ENCODE measurements around the gene GPX3.

DNA sequence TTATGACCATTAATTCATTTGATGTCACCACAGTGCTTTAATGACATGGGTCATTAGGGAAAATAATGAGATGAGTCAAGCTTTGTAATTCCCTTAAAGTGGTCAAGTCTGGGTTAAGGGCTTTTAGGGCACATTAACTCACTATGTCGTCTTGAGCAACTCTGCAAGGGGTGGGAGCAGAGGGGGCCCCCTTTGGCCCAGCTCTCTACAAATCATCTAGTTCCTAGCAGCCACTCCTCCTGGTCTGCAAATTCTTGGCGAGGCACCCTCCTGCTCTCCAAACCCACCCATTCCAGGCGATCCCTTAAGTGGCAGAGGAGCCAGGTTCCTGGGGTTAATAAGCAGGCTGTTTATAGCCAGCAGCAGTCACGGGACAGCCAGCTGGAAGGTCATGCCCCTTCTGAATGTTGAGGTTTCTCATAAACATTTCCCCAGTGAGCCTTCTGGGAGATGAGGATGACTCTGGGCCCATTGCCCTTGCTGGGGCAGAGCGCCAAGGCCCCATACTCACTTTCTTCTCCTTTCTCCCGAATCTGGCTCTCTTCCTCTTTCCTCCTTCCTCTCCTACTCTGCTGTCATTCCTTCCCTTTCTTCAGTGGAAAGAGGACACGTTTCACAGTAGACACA lies 14.3 kb upstream of the GPX3 start:
- TF ChIP-seq NPAS2 (CRISPR knock-in tag; IDR thresholded peaks at IDR 0.05; ENCODE audit: borderline replicate concordance) (no peak), FOXM1 (CRISPR knock-in tag; IDR thresholded peaks at IDR 0.05) (no peak), POLR2A (IDR thresholded peaks at IDR 0.05; ENCODE audit: insufficient read depth in 1 of 2, low read depth in 2 of 2, low read length in 2 of 2) (no peak), PTBP1 (IDR thresholded peaks at IDR 0.05; ENCODE audit: low read depth, low read length, poor library complexity, severe bottlenecking) (no peak)
- TF ChIP-seq, protein P1, sequence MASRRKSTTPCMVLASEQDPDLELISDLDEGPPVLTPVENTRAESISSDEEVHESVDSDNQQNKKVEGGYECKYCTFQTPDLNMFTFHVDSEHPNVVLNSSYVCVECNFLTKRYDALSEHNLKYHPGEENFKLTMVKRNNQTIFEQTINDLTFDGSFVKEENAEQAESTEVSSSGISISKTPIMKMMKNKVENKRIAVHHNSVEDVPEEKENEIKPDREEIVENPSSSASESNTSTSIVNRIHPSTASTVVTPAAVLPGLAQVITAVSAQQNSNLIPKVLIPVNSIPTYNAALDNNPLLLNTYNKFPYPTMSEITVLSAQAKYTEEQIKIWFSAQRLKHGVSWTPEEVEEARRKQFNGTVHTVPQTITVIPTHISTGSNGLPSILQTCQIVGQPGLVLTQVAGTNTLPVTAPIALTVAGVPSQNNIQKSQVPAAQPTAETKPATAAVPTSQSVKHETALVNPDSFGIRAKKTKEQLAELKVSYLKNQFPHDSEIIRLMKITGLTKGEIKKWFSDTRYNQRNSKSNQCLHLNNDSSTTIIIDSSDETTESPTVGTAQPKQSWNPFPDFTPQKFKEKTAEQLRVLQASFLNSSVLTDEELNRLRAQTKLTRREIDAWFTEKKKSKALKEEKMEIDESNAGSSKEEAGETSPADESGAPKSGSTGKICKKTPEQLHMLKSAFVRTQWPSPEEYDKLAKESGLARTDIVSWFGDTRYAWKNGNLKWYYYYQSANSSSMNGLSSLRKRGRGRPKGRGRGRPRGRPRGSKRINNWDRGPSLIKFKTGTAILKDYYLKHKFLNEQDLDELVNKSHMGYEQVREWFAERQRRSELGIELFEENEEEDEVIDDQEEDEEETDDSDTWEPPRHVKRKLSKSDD (CRISPR knock-in tag; IDR thresholded peaks at IDR 0.05; ENCODE audit: low read depth), result no peak
- TF ChIP-seq, protein P2, sequence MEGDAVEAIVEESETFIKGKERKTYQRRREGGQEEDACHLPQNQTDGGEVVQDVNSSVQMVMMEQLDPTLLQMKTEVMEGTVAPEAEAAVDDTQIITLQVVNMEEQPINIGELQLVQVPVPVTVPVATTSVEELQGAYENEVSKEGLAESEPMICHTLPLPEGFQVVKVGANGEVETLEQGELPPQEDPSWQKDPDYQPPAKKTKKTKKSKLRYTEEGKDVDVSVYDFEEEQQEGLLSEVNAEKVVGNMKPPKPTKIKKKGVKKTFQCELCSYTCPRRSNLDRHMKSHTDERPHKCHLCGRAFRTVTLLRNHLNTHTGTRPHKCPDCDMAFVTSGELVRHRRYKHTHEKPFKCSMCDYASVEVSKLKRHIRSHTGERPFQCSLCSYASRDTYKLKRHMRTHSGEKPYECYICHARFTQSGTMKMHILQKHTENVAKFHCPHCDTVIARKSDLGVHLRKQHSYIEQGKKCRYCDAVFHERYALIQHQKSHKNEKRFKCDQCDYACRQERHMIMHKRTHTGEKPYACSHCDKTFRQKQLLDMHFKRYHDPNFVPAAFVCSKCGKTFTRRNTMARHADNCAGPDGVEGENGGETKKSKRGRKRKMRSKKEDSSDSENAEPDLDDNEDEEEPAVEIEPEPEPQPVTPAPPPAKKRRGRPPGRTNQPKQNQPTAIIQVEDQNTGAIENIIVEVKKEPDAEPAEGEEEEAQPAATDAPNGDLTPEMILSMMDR (CRISPR knock-in tag; IDR thresholded peaks at IDR 0.05), result no peak
